Measurements from ENCODE around the gene CDK7.

GRCh38 chr5:69219939-69220338 lies 14.7 kb upstream of the CDK7 start:
- TF ChIP-seq USF1 (IDR thresholded peaks at IDR 0.05; ENCODE audit: borderline replicate concordance, low read depth) (no peak), RFX5 (IDR thresholded peaks at IDR 0.05; ENCODE audit: low read length) (no peak), SIN3A (IDR thresholded peaks at IDR 0.05; ENCODE audit: borderline replicate concordance, low read depth, low read length) (no peak), CTCF (IDR thresholded peaks at IDR 0.05) (no peak), POLR2AphosphoS5 (IDR thresholded peaks at IDR 0.05; ENCODE audit: low read depth, low read length) (no peak), USF2 (IDR thresholded peaks at IDR 0.05; ENCODE audit: borderline replicate concordance, low read depth, low read length) (no peak), REST (IDR thresholded peaks at IDR 0.05; ENCODE audit: low read depth, low read length) (no peak)

Measured in SK-N-SH (cell line).